Measurements from ENCODE around the gene RFC2. TPM values are rescaled to one million over a fixed set of nuclear protein-coding genes. Genes with fewer than 3 reads are reported as not detected.

RFC2 gene
- total RNA-seq, 1 donor from 2014 or later = 16.8 TPM

DNA sequence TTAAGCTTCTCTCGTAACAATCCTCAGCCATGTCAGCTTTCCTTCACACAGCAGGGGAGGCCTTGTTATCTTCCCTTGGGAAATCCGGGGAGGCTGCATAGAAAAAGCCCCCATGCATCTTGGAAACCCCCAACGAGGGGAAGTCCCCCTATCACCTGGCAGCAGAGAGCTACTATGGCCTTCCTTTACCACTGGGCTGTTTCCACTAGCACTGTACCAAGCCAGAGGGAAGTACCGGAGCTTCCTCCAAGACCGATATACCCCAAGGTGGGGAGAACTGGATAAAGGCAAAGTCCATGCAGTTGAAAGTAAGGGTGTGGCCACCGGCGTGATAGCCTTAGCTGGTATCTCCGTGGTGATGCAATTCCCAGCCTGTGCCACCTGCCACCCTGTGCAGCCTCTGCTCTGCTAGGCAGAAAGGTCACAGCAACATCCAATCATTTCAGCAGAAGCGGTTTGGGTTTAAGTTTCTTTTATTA is 30.6 kb upstream of the RFC2 start:
- TF ChIP-seq, protein P1, sequence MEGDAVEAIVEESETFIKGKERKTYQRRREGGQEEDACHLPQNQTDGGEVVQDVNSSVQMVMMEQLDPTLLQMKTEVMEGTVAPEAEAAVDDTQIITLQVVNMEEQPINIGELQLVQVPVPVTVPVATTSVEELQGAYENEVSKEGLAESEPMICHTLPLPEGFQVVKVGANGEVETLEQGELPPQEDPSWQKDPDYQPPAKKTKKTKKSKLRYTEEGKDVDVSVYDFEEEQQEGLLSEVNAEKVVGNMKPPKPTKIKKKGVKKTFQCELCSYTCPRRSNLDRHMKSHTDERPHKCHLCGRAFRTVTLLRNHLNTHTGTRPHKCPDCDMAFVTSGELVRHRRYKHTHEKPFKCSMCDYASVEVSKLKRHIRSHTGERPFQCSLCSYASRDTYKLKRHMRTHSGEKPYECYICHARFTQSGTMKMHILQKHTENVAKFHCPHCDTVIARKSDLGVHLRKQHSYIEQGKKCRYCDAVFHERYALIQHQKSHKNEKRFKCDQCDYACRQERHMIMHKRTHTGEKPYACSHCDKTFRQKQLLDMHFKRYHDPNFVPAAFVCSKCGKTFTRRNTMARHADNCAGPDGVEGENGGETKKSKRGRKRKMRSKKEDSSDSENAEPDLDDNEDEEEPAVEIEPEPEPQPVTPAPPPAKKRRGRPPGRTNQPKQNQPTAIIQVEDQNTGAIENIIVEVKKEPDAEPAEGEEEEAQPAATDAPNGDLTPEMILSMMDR (IDR thresholded peaks at IDR 0.05; ENCODE audit: partially characterized antibody, unreplicated experiment) = no peak
- H3K27ac Mint-ChIP-seq (ENCODE audit: unreplicated experiment) = peak overlapping the region; percentile 66

DNA sequence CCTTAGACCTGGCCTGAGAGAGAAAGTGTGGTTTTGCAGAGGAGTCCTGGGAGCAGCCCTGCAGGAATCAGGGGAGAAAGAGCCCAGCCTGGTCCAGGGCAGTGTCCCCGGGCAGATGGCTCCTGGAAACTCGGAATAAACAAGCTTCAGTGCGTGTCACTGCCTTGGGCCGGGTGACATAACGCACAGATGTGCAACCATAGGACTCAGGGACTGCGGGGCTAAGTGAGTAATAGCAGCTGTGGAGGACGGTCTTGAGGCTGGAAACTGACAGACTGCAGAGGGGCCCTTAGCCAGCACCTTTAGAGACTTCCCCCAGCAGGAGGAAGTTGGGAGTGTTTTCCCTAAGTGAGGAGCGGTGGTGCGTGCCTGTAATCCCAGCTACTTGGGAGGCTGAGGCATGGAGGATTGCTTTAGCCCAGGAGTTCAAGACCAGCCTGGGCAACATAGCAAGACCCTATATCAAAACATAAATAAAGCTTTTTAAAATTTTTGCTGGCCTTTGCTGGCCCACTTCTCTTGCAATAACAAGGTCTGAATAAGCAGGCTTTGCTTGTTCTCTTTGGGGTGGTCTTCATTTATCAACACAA is 29.8 kb upstream of the RFC2 start:
- H3K27ac Mint-ChIP-seq (ENCODE audit: unreplicated experiment) = peak overlapping the region; percentile 22
- no peaks in the 10 kb centered on the region for H3K36me3 Mint-ChIP-seq (ENCODE audit: unreplicated experiment)
- no peak overlapping the region for H3K4me3 Mint-ChIP-seq (ENCODE audit: unreplicated experiment)
- peaks cover 9% of the 10 kb centered on the region for H3K9me3 Mint-ChIP-seq (ENCODE audit: unreplicated experiment)
- DNase-seq = peak; percentile 47
- peaks cover 15% of the 10 kb centered on the region for H3K4me1 Mint-ChIP-seq (ENCODE audit: low read depth, unreplicated experiment)
- TF ChIP-seq, protein P1 (IDR thresholded peaks at IDR 0.05; ENCODE audit: partially characterized antibody, unreplicated experiment) = no peak
- H3K27me3 Mint-ChIP-seq (ENCODE audit: unreplicated experiment) = peaks cover 17% of the 10 kb centered on the region

More for the DNA sequence above, 30.6 kb upstream of the RFC2 start:
- peak; percentile 36 for DNase-seq
- Mint-ChIP-seq H3K9me3 (ENCODE audit: unreplicated experiment) (peaks cover 10% of the 10 kb centered on the region), H3K27me3 (ENCODE audit: unreplicated experiment) (peaks cover 18% of the 10 kb centered on the region), H3K4me3 (ENCODE audit: unreplicated experiment) (no peak overlapping the region), H3K4me1 (ENCODE audit: low read depth, unreplicated experiment) (peaks cover 12% of the 10 kb centered on the region), H3K36me3 (ENCODE audit: unreplicated experiment) (no peaks in the 10 kb centered on the region)

DNA sequence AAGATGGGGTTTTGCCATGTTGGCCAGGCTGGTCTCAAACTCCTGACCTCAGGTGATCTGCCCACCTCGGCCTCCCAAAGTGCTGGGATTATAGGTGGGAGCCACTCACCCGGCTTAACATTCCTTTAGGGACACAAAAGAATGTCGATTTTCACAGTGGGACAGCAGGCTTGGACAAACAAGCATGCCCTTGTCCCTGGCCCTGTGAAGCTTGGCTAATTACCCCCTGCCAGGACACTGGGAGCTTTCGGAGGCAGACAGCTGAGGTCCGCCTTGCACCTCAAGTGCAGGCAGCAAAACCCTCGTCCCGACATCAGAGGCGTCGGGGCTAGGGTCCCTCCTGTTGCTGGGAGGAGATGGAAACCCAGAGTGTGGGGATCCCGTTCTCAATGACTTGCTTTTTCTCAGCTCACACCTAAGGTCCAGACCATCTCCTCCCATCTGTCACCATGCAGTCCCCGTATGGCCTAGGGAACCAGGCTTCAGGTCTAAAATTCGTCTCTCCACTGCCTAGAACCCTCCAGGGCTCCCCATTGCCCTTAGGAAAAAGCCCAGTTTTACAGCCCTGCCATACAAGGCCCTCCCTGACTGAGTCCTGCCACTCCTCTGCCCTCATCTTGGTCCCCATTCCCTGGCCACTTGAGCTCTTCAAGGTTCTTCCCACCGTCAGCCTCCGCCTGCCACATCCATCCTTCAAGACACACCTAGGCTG is 28.7 kb upstream of the RFC2 start:
- H3K4me3 Mint-ChIP-seq (ENCODE audit: unreplicated experiment) = no peak overlapping the region
- TF ChIP-seq, protein P1 (IDR thresholded peaks at IDR 0.05; ENCODE audit: partially characterized antibody, unreplicated experiment) = no peak
- peaks cover under 1% of the 10 kb centered on the region for H3K9me3 Mint-ChIP-seq (ENCODE audit: unreplicated experiment)

DNA sequence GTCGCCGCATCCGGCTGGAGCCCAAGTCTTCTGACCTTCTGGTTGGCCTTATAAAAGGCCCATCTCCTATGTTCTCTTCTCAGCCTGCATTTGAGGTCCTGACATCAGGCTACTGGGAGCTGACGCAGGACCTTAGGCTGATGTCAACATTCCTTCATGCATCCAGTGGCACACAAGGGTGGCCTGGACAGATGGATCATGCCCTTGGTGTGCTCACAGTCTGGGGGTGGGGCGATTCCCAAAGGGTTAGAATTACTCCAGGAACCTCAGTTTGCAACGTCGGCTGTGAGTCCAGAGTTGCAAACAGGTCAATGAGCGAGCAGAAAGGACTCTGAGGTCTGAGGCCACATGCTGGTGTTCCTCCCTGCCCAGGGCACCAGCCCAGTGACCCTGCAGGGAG is 26.8 kb upstream of the RFC2 start:
- Mint-ChIP-seq H3K4me1 (ENCODE audit: low read depth, unreplicated experiment) (peaks cover 7% of the 10 kb centered on the region), H3K9me3 (ENCODE audit: unreplicated experiment) (no peaks in the 10 kb centered on the region), H3K4me3 (ENCODE audit: unreplicated experiment) (no peak overlapping the region), H3K27ac (ENCODE audit: unreplicated experiment) (no peak overlapping the region), H3K36me3 (ENCODE audit: unreplicated experiment) (no peaks in the 10 kb centered on the region), H3K27me3 (ENCODE audit: unreplicated experiment) (peaks cover 9% of the 10 kb centered on the region)
- DNase-seq = no peak
- TF ChIP-seq, protein P1 (IDR thresholded peaks at IDR 0.05; ENCODE audit: partially characterized antibody, unreplicated experiment) = no peak

More for the DNA sequence above, 28.7 kb upstream of the RFC2 start:
- Mint-ChIP-seq H3K4me1 (ENCODE audit: low read depth, unreplicated experiment) (peaks cover 7% of the 10 kb centered on the region), H3K27ac (ENCODE audit: unreplicated experiment) (no peak overlapping the region), H3K27me3 (ENCODE audit: unreplicated experiment) (peaks cover 11% of the 10 kb centered on the region), H3K36me3 (ENCODE audit: unreplicated experiment) (no peaks in the 10 kb centered on the region)
- no peak for DNase-seq

DNA sequence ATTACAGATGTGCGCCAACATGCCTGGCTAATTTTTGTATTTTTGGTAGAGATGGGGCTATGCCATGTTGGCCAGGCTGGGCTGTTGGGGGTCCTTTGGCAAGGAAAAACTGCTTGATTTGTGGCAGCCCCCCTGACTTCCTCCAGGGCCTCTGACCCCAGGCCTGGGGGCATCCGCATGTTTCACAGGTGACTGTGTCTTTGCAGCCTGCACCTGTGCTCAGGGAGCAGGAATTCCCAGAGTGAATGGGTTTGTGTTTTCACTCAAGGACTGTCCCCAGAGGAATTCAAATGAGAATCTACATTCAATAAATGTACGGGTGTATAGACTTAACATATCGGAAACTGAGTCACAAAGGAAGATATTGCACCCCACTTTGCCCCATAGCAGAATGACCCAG is 23.4 kb upstream of the RFC2 start:
- peaks cover 4% of the 10 kb centered on the region for H3K4me1 Mint-ChIP-seq (ENCODE audit: low read depth, unreplicated experiment)
- no peak for DNase-seq
- TF ChIP-seq, protein P1 (IDR thresholded peaks at IDR 0.05; ENCODE audit: partially characterized antibody, unreplicated experiment) = no peak

More for the DNA sequence above, 23.4 kb upstream of the RFC2 start:
- Mint-ChIP-seq H3K27ac (ENCODE audit: unreplicated experiment) (no peak overlapping the region), H3K36me3 (ENCODE audit: unreplicated experiment) (no peaks in the 10 kb centered on the region), H3K9me3 (ENCODE audit: unreplicated experiment) (no peaks in the 10 kb centered on the region), H3K4me3 (ENCODE audit: unreplicated experiment) (no peak overlapping the region), H3K27me3 (ENCODE audit: unreplicated experiment) (peaks cover 3% of the 10 kb centered on the region)

Data from glutamatergic neuron (in vitro differentiated cells).